BJ (cell line): ENCODE results near the gene HDDC3. TPM values are rescaled to one million over a fixed set of nuclear protein-coding genes. Genes with fewer than 3 reads are reported as not detected.

ENCODE experiments used
- CTCF ChIA-PET: fragments of 350-600 bp; formaldehyde crosslinking; extraction: SDS; loops from one replicate; lab custom pipeline; 2021; ENCODE audit warnings: antibody characterized with exemption, inconsistent platforms; lab: Yijun Ruan, JAX
- POLR2A ChIA-PET: fragments of 300-600 bp; sonication (Branson Sonifier 250); formaldehyde crosslinking; extraction: SDS; loops from one replicate; lab custom pipeline; 2021; ENCODE audit warnings: antibody characterized with exemption; lab: Charles Lee
- DNase-seq: peaks from one replicate; pipeline ENCODE4 v3.0.0-alpha.2; 2011; ENCODE audit warnings: low read depth
- H3K27me3 ChIP-seq: 2 replicates; pipeline ENCODE4 v1.6.0; 2011; ENCODE audit warnings: low read length; ENCODE audit not compliant: control insufficient read depth, insufficient read depth
- H3K36me3 ChIP-seq: 2 replicates; pipeline ENCODE4 v1.5.1; 2011; ENCODE audit warnings: low read length; ENCODE audit not compliant: control insufficient read depth, insufficient read depth
- H3K4me3 ChIP-seq: 2 replicates; pipeline ENCODE4 v1.5.1; 2011; ENCODE audit warnings: low read depth, mild to moderate bottlenecking, control low read depth, low read length
- CTCF ChIP-seq: IDR thresholded peaks from 2 replicates; pipeline ENCODE4 v1.5.1; 2011; ENCODE audit warnings: low read depth, mild to moderate bottlenecking, control low read depth, inconsistent platforms, low read length, moderate library complexity; ENCODE audit not compliant: insufficient read depth
- polyA plus RNA-seq: library from polyadenylated mRNA; depleted of rRNA; stranded (reverse); fragments of >200 nt; gene quantifications from 2 replicates; pipeline ENCODE4 v1.2.3, GENCODE V29; 2011

The HDDC3 gene
- polyA plus RNA-seq, 1 experiment, result 12.3 TPM

DNA sequence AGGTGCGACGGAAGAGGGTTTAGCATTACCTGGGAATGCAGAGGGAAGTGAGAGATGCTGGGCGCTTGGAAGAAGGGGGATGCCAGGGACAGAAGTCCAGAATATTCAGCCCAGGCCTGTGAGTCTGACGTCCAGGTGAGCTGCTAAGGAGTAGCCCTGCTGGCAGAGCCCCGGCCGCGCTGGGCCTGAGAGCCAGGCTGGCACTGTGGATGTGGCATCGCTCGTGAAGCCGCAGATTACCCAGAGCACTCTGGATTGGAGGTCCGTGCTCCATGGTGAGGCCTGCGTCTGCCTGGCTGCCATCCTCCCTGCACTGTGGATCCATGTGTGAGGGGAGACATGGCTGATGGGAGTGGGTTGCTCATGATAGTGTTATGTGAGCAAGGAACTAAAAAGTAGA lies 14.8 kb downstream of the HDDC3 start:
- TF ChIP-seq CTCF, result no peak
- no peak overlapping the region for H3K4me3 ChIP-seq
- no peak for DNase-seq
- H3K27me3 ChIP-seq, result no peaks in the 10 kb centered on the region
- ChIA-PET CTCF (interaction anchor here (0.7 to 2.2 kb wide), 4 partner anchors 15 to 116 kb away, joined by 3 to 9 read pairs (median 4); partner anchors contain the start of gene HDDC3), POLR2A (no interaction called here)
- H3K36me3 ChIP-seq, result peaks cover 34% of the 10 kb centered on the region

DNA sequence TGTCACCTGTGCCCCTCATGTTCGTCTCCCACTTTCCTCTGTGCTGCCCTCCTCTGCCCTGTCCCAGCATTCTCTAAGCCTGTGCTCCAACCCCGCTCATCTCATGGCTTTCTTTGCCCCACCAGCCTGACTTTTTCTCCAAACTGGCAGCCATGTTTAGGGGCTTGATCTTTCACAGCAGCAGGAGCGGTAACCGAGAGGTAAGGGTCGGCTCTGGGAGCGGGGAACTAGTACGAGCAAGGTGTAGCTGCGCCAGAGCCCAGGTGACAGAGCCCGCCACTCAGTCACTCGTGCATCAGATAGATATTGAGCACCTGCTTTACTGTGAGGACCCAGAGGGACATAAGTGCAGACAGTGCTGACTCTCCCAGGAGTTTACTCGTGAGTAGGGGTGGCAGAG lies 15.9 kb downstream of the HDDC3 start:
- no peak for TF ChIP-seq CTCF
- no peak overlapping the region for H3K4me3 ChIP-seq
- no peak for DNase-seq
- POLR2A ChIA-PET, result no interaction called here
- CTCF ChIA-PET, result interaction anchor here (1.3 kb wide), 1 partner anchor 15 kb away, joined by 3 read pairs; no protein-coding TSS in a partner anchor
- H3K36me3 ChIP-seq, result peaks cover 35% of the 10 kb centered on the region
- H3K27me3 ChIP-seq, result no peaks in the 10 kb centered on the region

- TF ChIP-seq CTCF, result no peak
- H3K4me3 ChIP-seq, result no peak overlapping the region
- no peak for DNase-seq
- ChIA-PET POLR2A (no interaction called here), CTCF (interaction anchor here (1.3 to 1.5 kb wide), 2 partner anchors 15 to 21 kb away, joined by 3 read pairs; no protein-coding TSS in a partner anchor)
- peaks cover 38% of the 10 kb centered on the region for H3K36me3 ChIP-seq
- no peaks in the 10 kb centered on the region for H3K27me3 ChIP-seq
These were observed 16.4 kb downstream of the HDDC3 start for GRCh38 chr15:90915808-90916440.

- TF ChIP-seq CTCF, result no peak
- no peaks in the 10 kb centered on the region for H3K27me3 ChIP-seq
- DNase-seq, result no peak
- no peak overlapping the region for H3K4me3 ChIP-seq
- POLR2A ChIA-PET, result no interaction called here
- H3K36me3 ChIP-seq, result peaks cover 43% of the 10 kb centered on the region
- CTCF ChIA-PET, result interaction anchor here (1.5 to 2.0 kb wide), 3 partner anchors 10 to 21 kb away, joined by 3 to 5 read pairs (median 5); partner anchors contain the start of gene MAN2A2
These were observed 17.0 kb downstream of the HDDC3 start for GRCh38 chr15:90915216-90915807.

- Histone ChIP-seq H3K4me3 (no peak overlapping the region), H3K36me3 (peaks cover 40% of the 10 kb centered on the region), H3K27me3 (no peaks in the 10 kb centered on the region)
- ChIA-PET CTCF (interaction anchor here (1.2 to 2.0 kb wide), 4 partner anchors 9 to 20 kb away, joined by 3 to 7 read pairs (median 5); partner anchors contain the start of genes HDDC3 and MAN2A2), POLR2A (no interaction called here)
- no peak for TF ChIP-seq CTCF
- DNase-seq, result no peak
These were observed 17.9 kb downstream of the HDDC3 start for GRCh38 chr15:90914305-90915080.
